Measurements from ENCODE around the gene SIM2.

SIM2 gene

DNA sequence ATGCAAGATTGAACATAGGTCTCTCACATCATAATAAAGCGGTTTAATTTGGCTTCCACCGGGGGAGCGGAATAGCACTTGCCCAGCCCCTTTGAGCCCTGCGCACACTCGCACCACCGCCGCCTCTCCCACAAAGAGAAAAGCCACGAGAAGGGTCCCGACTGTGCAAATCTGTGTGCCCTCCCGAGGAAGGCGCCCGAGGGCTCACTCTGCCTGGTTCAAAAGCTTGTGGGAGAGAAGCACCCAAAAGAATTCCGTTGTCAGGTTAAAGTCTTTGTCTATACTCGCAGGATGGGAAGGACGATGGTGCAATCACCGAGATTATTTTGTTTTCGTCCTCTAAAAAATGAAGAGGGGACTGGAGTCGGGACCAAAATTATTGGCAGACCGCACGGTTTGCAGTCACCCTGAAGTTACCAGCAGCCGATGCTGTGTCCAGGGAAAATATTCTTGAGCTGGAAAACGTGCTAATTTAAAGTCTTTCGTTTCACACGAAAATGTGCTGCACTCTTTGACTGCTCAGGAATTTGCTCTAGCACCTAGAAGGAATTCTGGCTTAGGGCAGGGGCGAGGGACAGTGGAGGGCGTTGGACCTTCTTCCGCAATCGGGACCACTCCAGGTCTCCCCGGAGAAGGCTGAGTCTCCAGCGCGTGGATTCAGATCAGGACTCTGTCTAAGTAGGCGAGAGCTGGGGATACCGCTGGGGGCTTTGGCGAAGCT, 6.6 kb upstream of the SIM2 start:
- Mint-ChIP-seq H3K4me1 (ENCODE audit: low read depth in 2 of 2) (peaks cover 2 to 4% of the 10 kb centered on the region in 2 donors), H3K36me3 (ENCODE audit: insufficient read depth) (peaks cover 8% of the 10 kb centered on the region), H3K9me3 (no peaks in the 10 kb centered on the region), H3K4me3 (peak overlapping the region in 1 of 2 donors; percentile 29), H3K27me3 (peaks cover 86 to 99% of the 10 kb centered on the region in 2 donors), H3K27ac (no peak overlapping the region)
- ATAC-seq (replicated peaks) (no peak), DNase-seq (no peak)

DNA sequence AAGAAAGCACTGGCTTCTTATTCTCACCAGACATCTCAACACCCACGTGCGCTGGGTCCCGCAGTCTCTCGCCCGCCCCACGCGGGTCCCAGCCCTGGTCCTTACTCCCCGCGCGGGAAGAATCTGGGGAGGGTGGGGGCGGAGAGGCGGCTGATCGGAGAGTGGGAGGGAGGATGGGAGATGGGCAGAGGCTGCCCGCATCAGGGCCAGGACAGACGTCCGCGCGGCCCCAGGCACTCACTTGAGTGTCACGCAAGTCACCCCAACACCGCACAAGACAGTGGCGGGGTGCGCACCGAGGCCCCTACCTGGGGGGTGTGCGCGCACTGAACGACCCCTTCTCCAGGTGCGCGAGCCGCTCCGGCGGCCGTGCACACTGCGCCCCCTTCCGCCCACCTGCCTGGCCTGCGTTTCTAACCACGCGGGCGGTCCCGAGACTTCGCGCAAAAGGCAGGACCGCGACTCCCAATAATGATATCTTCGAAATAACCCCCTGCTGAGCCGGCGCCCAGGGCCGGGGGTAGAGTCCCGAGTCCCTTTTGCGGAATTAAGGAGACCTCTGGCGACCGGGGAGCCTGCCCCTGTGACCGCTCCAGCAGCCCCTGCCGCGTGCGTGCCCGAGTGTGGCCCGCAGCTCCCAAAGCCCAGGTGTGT, 6.0 kb upstream of the SIM2 start:
- Mint-ChIP-seq H3K9me3 (no peaks in the 10 kb centered on the region), H3K4me3 (no peak overlapping the region), H3K27me3 (peaks cover 81 to 99% of the 10 kb centered on the region in 2 donors), H3K27ac (no peak overlapping the region), H3K36me3 (ENCODE audit: insufficient read depth) (peaks cover 8% of the 10 kb centered on the region), H3K4me1 (ENCODE audit: low read depth in 2 of 2) (peaks cover 2 to 4% of the 10 kb centered on the region in 2 donors)
- DNase-seq (no peak), ATAC-seq (replicated peaks) (no peak)

DNA sequence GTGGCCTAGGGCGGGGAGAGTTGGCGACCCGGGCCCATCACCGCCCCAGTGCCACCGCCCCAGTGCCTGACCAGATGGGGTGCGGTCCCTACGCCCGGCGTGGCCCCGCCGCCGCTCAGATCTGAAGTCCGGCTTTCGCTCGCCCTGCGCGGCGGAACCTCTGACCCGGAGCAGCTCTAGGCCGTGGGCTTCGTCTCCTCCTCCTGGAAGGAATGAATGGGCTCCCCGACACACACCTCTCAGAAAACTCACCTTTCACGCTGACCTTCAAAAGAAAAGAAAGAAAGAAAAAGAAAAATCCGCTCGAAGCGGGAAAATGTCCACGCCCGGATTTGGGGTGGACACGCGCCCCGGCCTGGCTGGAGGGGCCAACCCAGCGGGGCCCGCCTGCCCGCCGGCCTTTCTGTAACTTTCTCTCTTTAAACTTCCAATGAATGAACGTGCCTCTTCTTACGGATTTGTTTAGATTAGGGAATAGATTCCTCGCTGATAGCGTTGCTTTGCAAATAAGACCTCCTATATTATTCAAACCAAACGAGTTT, 5.4 kb upstream of the SIM2 start:
- Mint-ChIP-seq H3K36me3 (ENCODE audit: insufficient read depth) (peaks cover 8% of the 10 kb centered on the region), H3K4me1 (ENCODE audit: low read depth in 2 of 2) (peaks cover 2 to 4% of the 10 kb centered on the region in 2 donors), H3K27me3 (peaks cover 81 to 98% of the 10 kb centered on the region in 2 donors), H3K9me3 (no peaks in the 10 kb centered on the region), H3K27ac (no peak overlapping the region), H3K4me3 (no peak overlapping the region)
- ATAC-seq (replicated peaks) (no peak), DNase-seq (no peak)

DNA sequence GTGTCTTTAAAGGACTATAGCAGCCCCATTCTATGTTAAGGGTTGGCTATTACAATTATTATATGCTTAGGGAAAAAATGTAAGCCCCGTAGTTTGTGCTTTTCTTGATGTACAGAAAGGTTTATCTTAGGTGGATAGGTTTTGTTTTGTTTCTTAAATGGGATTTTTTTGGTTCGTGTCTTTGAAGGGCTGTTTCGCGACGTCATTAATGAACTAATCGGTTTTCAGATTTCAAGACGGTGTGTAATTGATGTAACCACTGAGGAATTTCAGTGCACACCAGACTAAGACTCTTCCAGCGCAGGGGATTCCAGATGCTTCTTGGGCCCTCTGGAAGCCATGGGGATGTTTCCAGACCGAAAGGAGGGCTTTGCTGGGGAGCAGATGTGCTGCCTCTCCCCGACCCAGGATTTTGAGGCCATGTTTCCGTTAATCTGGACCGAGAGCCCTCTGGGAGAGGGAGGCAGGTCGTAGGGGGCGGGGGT, 4.8 kb upstream of the SIM2 start:
- no peak overlapping the region for H3K27ac Mint-ChIP-seq
- no peaks in the 10 kb centered on the region for H3K9me3 Mint-ChIP-seq

DNA sequence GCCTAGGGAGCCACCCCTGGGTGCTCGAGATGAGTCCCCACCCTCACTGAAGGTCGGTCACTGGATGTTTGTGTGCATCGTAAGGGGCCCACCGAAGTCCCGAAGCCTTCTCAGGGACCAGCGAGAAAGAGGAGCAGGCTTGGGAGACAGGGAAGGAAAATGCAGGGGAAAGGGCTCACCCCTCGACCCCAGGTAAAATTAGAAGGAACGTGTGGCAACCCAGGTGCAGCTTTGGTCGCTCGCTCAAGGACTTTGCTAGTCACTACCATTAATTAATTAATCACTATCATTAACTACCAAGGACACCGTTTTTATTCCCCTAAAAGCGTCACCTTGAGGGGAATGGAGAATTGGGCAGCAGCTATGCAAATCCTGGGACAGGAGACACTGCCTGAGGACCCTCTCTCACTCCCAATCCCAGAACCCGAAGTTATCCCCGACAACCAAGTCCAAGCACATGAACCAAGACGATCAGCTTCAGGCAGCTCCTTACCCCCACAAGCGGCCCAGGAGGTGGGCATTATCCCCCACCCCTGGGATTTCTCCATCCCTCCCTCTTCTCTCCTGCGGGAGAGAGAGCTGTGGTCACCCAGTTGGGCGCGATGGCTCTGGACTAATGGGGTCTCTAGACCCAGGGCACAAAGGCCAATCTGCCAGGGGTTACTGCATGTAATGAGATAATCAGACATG, 4.2 kb upstream of the SIM2 start:
- ATAC-seq (replicated peaks) (no peak), DNase-seq (no peak)
- H3K36me3 Mint-ChIP-seq (ENCODE audit: insufficient read depth), result peaks cover 8% of the 10 kb centered on the region
- peaks cover 2 to 4% of the 10 kb centered on the region in 2 donors for H3K4me1 Mint-ChIP-seq (ENCODE audit: low read depth in 2 of 2)
- no peak overlapping the region for H3K4me3 Mint-ChIP-seq
- H3K27me3 Mint-ChIP-seq, result peaks cover 71 to 87% of the 10 kb centered on the region in 2 donors
- H3K9me3 Mint-ChIP-seq, result no peaks in the 10 kb centered on the region
- H3K27ac Mint-ChIP-seq, result no peak overlapping the region

More for the DNA sequence above, 4.8 kb upstream of the SIM2 start:
- peaks cover 78 to 93% of the 10 kb centered on the region in 2 donors for H3K27me3 Mint-ChIP-seq
- DNase-seq (no peak), ATAC-seq (replicated peaks) (no peak)
- H3K4me3 Mint-ChIP-seq, result no peak overlapping the region
- peaks cover 2 to 4% of the 10 kb centered on the region in 2 donors for H3K4me1 Mint-ChIP-seq (ENCODE audit: low read depth in 2 of 2)
- peaks cover 8% of the 10 kb centered on the region for H3K36me3 Mint-ChIP-seq (ENCODE audit: insufficient read depth)

DNA sequence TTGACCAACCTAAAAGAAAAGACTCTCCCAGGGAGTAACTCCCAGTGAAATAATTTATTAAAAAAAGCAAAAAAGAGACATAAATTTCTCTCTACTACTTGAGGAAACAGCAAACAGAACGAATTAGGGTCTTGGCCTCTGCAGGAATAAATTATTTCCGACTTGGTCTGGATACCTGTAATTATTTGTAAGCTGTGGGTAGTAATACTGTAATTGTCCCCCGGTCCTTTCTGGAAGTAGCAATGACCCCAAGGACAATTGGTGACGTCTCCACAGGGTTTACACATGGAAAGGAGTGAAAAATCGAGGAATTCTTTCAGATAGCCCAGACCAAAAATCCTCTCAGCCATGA, 3.7 kb upstream of the SIM2 start:
- DNase-seq (no peak), ATAC-seq (replicated peaks) (no peak)
- H3K9me3 Mint-ChIP-seq, result no peaks in the 10 kb centered on the region
- H3K36me3 Mint-ChIP-seq (ENCODE audit: insufficient read depth), result peaks cover 8% of the 10 kb centered on the region
- no peak overlapping the region for H3K4me3 Mint-ChIP-seq
- peaks cover 3 to 8% of the 10 kb centered on the region in 2 donors for H3K4me1 Mint-ChIP-seq (ENCODE audit: low read depth in 2 of 2)
- no peak overlapping the region for H3K27ac Mint-ChIP-seq
- H3K27me3 Mint-ChIP-seq, result peaks cover 71 to 87% of the 10 kb centered on the region in 2 donors

DNA sequence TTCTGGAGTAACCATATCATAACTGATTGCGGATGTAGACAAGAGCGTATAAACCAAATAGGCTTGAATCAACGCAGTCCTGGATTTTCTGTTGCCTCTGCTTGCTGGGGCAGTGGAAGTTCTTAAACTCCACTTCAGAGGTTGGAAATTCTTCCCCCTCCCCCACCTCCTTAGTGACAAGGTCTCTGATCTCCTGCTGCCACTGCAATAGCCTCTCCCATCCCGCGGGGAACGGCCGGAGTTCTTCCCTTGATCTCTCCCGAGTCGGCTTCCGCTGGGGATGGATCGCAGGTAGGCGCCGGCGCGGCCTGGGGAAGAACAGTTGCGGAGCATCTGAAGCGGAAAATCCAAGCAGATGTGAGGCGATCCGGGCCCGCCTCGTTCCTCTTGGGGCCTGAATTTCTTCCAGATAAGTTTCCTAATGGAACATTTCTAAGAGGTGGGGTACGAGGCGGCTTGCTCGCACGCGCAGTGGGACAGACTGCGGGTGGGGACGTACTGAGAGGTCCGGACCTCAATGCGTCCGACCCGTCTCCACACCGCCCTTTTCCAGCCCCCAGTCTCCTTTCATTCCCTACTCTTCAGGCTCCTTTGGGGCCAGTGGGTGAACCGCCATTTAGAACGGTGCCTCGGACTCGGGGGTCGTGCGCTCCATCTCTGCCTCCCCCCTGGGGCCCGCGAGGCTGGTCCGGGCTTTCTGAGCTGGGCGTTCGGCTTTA, 3.1 kb upstream of the SIM2 start:
- ATAC-seq (replicated peaks) (no peak), DNase-seq (no peak)
- peaks cover 71 to 87% of the 10 kb centered on the region in 2 donors for H3K27me3 Mint-ChIP-seq
- peaks cover 8% of the 10 kb centered on the region for H3K36me3 Mint-ChIP-seq (ENCODE audit: insufficient read depth)
- H3K9me3 Mint-ChIP-seq, result no peaks in the 10 kb centered on the region
- no peak overlapping the region for H3K4me3 Mint-ChIP-seq
- peaks cover 7 to 13% of the 10 kb centered on the region in 2 donors for H3K4me1 Mint-ChIP-seq (ENCODE audit: low read depth in 2 of 2)
- H3K27ac Mint-ChIP-seq, result no peak overlapping the region

DNA sequence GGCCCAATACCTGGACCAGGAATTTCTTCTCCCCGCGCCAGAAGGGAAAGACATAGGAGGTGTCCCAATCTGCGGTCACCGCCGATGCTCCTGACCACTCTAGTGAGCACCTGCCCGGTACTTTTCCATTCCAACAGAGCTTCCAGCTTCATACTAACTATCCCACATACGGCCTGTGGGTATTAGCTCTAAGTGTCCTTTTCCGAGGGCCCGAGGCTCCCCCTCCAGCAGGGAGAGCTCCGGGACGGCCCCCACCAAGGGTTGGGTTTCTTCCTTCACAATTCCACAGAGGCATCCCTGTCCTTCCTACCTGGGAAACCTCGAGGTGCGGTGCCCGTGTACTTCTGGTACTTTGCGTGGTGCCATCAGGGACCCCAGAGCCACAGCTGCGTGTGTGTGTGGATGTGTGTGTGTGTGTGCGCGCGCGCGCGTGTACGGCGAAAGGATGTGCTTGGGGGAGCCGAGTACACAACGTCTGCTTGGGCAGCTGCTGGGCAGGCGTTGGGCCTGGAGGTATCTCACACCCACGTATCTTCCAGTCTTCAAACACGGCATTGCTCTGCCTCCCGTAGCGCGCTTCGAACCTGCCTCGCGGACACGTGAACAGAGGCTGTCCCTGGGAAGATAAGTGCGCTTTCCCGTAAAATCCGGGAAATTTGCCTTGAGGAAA, 2.4 kb upstream of the SIM2 start:
- no peak overlapping the region for H3K27ac Mint-ChIP-seq
- peaks cover 8% of the 10 kb centered on the region for H3K36me3 Mint-ChIP-seq (ENCODE audit: insufficient read depth)
- H3K4me1 Mint-ChIP-seq (ENCODE audit: low read depth in 2 of 2), result peaks cover 7 to 13% of the 10 kb centered on the region in 2 donors
- DNase-seq (no peak), ATAC-seq (replicated peaks) (no peak)
- H3K27me3 Mint-ChIP-seq, result peaks cover 70 to 88% of the 10 kb centered on the region in 2 donors
- H3K9me3 Mint-ChIP-seq, result no peaks in the 10 kb centered on the region
- H3K4me3 Mint-ChIP-seq, result no peak overlapping the region

DNA sequence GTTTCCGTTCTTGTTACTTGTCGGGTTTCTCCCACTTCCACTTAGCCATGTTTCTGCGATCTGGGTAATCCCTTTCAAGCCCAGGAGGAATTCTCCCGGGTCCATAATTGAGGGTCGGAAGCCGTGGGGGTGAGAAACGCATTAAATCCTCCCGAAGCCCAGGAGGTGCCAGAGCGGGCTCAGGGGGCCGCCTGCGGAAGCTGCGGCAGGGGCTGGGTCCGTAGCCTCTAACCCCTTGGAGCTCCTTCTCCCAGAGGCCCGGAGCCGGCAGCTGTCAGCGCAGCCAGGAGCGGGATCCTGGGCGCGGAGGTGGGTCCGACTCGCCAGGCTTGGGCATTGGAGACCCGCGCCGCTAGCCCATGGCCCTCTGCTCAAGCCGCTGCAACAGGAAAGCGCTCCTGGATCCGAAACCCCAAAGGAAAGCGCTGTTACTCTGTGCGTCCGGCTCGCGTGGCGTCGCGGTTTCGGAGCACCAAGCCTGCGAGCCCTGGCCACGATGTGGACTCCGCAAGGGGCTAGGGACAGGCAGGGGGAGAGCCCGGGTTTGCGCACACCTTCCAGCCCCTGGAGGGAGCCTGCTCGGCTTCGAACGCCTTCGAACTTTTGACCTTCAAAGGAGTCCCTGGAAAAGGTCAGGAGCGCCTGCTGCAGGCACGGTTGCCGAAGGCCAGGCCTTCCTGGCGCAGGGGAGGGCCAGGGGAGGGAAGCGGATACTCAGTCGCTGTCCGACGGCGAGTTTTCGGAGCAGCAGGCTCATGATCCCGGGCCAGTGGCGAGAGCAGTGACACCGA, 1.7 kb upstream of the SIM2 start:
- no peak overlapping the region for H3K27ac Mint-ChIP-seq
- peaks cover 5 to 13% of the 10 kb centered on the region in 2 donors for H3K4me1 Mint-ChIP-seq (ENCODE audit: low read depth in 2 of 2)
- H3K27me3 Mint-ChIP-seq, result peaks cover 65 to 88% of the 10 kb centered on the region in 2 donors
- no peak for ATAC-seq (replicated peaks)
- H3K9me3 Mint-ChIP-seq, result no peaks in the 10 kb centered on the region
- peaks cover 8% of the 10 kb centered on the region for H3K36me3 Mint-ChIP-seq (ENCODE audit: insufficient read depth)
- DNase-seq, result no peak
- no peak overlapping the region for H3K4me3 Mint-ChIP-seq

DNA sequence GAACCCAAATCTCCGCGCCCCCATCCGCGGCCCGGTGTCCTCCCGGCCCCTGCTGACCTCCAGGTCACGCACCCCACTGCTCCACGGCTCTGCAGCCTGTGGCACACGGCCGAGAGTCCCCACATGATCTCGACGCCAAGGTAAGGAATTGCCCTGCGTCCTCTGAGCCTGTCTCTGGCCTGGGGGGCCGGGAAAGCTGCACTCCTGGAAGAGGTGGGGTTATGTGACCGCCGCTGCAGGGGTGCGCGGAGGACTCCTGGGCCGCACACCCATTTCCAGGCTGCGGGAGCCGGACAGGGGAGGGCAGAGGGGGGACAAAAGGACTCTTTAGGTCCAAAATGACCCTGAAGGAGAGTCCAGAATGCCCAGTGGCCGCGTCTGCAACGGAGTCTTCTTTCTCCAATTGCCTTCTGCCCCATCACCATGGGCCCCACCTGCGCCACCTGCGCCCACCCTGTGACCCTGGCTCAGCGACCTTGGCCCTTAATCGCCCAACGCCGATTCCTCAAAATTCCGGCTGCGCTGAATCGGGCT, 997 bp upstream of the SIM2 start:
- DNase-seq, result no peak
- peaks cover 8% of the 10 kb centered on the region for H3K36me3 Mint-ChIP-seq (ENCODE audit: insufficient read depth)
- no peak for ATAC-seq (replicated peaks)
- peaks cover 5 to 13% of the 10 kb centered on the region in 2 donors for H3K4me1 Mint-ChIP-seq (ENCODE audit: low read depth in 2 of 2)
- no peak overlapping the region for H3K27ac Mint-ChIP-seq
- H3K9me3 Mint-ChIP-seq, result no peaks in the 10 kb centered on the region
- H3K27me3 Mint-ChIP-seq, result peaks cover 65 to 88% of the 10 kb centered on the region in 2 donors
- H3K4me3 Mint-ChIP-seq, result no peak overlapping the region

DNA sequence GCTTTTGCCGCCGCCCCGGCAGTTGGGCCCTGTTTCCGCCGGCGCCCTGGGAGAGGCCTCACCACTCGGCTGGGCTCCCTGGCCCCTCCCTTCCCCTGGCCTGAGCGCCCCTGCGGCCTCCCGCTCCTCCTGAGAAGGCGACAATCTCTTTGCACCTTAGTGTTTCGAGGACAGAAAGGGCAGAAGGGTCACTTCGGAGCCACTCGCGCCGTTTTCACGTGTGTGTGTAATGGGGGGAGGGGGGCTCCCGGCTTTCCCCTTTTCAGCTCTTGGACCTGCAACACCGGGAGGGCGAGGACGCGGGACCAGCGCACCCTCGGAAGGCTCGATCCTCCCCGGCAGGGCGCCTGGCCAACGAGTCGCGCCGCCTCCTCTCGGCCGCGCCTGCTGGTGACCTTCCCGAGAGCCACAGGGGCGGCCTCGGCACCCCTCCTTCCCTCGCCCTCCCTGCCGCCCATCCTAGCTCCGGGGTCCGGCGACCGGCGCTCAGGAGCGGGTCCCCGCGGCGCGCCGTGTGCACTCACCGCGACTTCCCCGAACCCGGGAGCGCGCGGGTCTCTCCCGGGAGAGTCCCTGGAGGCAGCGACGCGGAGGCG, 432 bp upstream of the SIM2 start:
- Mint-ChIP-seq H3K27me3 (peaks cover 65 to 88% of the 10 kb centered on the region in 2 donors), H3K4me1 (ENCODE audit: low read depth in 2 of 2) (peaks cover 5 to 13% of the 10 kb centered on the region in 2 donors), H3K4me3 (no peak overlapping the region), H3K9me3 (no peaks in the 10 kb centered on the region), H3K27ac (no peak overlapping the region), H3K36me3 (ENCODE audit: insufficient read depth) (peaks cover 8% of the 10 kb centered on the region)
- ATAC-seq (replicated peaks), result no peak
- no peak for DNase-seq
